Erythroblast (primary cell): ENCODE data around the gene PUS7L.

ENCODE experiments used
- GATA1 ChIP-seq: IDR thresholded peaks from 2 replicates; pipeline ENCODE4 v1.6.1; 2011; ENCODE audit warnings: low read depth, mild to moderate bottlenecking, control low read depth, low read length, moderate library complexity
- POLR2A ChIP-seq: IDR thresholded peaks from 2 replicates; pipeline ENCODE4 v1.6.1; 2011; ENCODE audit warnings: mild to moderate bottlenecking, low read length

DNA sequence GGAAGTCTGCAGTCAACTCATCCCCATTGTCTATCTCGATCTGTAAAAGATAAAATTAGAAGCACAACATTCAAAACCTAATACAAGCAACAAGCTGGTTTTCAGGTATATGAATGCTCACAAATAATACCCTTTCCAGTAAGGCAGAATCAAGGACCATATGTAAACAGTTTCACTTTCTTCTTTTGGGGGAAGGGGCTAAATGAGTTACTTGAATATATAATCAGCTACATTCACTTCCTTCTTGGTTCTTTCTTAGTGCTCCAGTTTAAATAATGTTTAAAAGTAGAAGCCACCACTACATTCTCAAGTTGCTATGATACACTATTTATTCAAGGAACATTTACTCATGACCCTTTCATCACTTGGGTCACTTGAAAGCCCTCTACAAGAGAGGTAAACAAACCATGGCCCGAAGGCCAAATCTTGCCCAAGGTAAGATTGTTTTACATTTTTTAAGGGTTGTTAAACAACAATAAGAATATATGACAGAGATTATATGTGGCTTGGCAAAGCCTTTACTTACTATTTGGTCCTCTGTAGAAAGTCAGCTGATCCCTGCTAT lies 37.2 kb upstream of the PUS7L start:
- no peak for TF ChIP-seq POLR2A
- TF ChIP-seq GATA1: no peak
